ENCODE results near the gene TMEM130.

TMEM130 gene

GRCh38 chr7:98870807-98871491, 1.1 kb upstream of the TMEM130 start:
- DNase-seq (ENCODE audit: low read depth in 2 of 2), result no peak
- no peak overlapping the region for H3K4me3 ChIP-seq (replicated peaks in 1 of 2; ENCODE audit: low read depth in 2 of 2, low read length in 2 of 2)
- no peak for TF ChIP-seq CTCF (IDR thresholded peaks at IDR 0.05; ENCODE audit: low read depth, low read length)

- H3K4me3 ChIP-seq (replicated peaks in 1 of 2; ENCODE audit: low read depth in 2 of 2, low read length in 2 of 2), result peak overlapping the region; percentile 46 to 48
- DNase-seq (ENCODE audit: low read depth in 2 of 2), result peak; percentile 43 to 58
- TF ChIP-seq CTCF (IDR thresholded peaks at IDR 0.05; ENCODE audit: low read depth, low read length), result no peak
These were observed 372 bp upstream of the TMEM130 start for GRCh38 chr7:98870121-98870651.

GRCh38 chr7:98869027-98869596, 702 bp downstream of the TMEM130 start:
- H3K4me3 ChIP-seq (replicated peaks in 1 of 2; ENCODE audit: low read depth in 2 of 2, low read length in 2 of 2), result peak overlapping the region in 1 of 2 donors; percentile 8
- no peak for TF ChIP-seq CTCF (IDR thresholded peaks at IDR 0.05; ENCODE audit: low read depth, low read length)
- no peak for DNase-seq (ENCODE audit: low read depth in 2 of 2)

- TF ChIP-seq CTCF (IDR thresholded peaks at IDR 0.05; ENCODE audit: low read depth, low read length), result no peak
- no peak overlapping the region for H3K4me3 ChIP-seq (replicated peaks in 1 of 2; ENCODE audit: low read depth in 2 of 2, low read length in 2 of 2)
- DNase-seq (ENCODE audit: low read depth in 2 of 2), result peak in 1 of 2 donors; percentile 10
These were observed 1.4 kb downstream of the TMEM130 start for GRCh38 chr7:98868450-98868849.

GRCh38 chr7:98866765-98867164, 3.0 kb downstream of the TMEM130 start:
- no peak for DNase-seq (ENCODE audit: low read depth in 2 of 2)
- TF ChIP-seq CTCF (IDR thresholded peaks at IDR 0.05; ENCODE audit: low read depth, low read length), result no peak
- H3K4me3 ChIP-seq (replicated peaks in 1 of 2; ENCODE audit: low read depth in 2 of 2, low read length in 2 of 2), result no peak overlapping the region

GRCh38 chr7:98866351-98866750, 3.5 kb downstream of the TMEM130 start:
- H3K4me3 ChIP-seq (replicated peaks in 1 of 2; ENCODE audit: low read depth in 2 of 2, low read length in 2 of 2), result no peak overlapping the region
- TF ChIP-seq CTCF (IDR thresholded peaks at IDR 0.05; ENCODE audit: low read depth, low read length), result no peak
- no peak for DNase-seq (ENCODE audit: low read depth in 2 of 2)
